ENCODE measurements around the gene DNAJC11. TPM values are rescaled to one million over a fixed set of nuclear protein-coding genes. Genes with fewer than 3 reads are reported as not detected.

Gene DNAJC11
- total RNA-seq, 1 experiment from 2014 or later: 75.6 TPM

- TF ChIP-seq POLR2A (IDR thresholded peaks at IDR 0.05; ENCODE audit: borderline replicate concordance, extremely low read depth, insufficient read depth, insufficient read length) (no peak), TCF7L2 (IDR thresholded peaks at IDR 0.05; ENCODE audit: borderline replicate concordance, extremely low read depth, insufficient read depth, insufficient read length) (no peak), EZH2 (IDR thresholded peaks at IDR 0.05) (no peak), MAX (IDR thresholded peaks at IDR 0.05) (no peak), EGR1 (IDR thresholded peaks at IDR 0.05; ENCODE audit: low read depth) (no peak), SRF (IDR thresholded peaks at IDR 0.05; ENCODE audit: low read depth) (no peak), CBX3 (IDR thresholded peaks at IDR 0.05; ENCODE audit: low read depth) (no peak), CTCF (IDR thresholded peaks at IDR 0.05 in 2 of 3, conservative IDR thresholded peaks at IDR 0.05 in 1 of 3; ENCODE audit: borderline replicate concordance in 1 of 3, insufficient read depth in 1 of 3, low read depth in 2 of 3, low read length in 2 of 3) (no peak), ELF1 (IDR thresholded peaks at IDR 0.05; ENCODE audit: borderline replicate concordance, low read depth) (no peak), SP1 (IDR thresholded peaks at IDR 0.05; ENCODE audit: low read depth) (no peak), ZFX (IDR thresholded peaks at IDR 0.05) (no peak), ZNF274 (IDR thresholded peaks at IDR 0.05; ENCODE audit: low read depth, low read length) (no peak), EZH2phosphoT487 (IDR thresholded peaks at IDR 0.05; ENCODE audit: borderline replicate concordance) (no peak), REST (IDR thresholded peaks at IDR 0.05; ENCODE audit: low read depth) (no peak), POLR2AphosphoS5 (IDR thresholded peaks at IDR 0.05; ENCODE audit: low read depth, low read length) (no peak), RAD21 (IDR thresholded peaks at IDR 0.05; ENCODE audit: low read depth) (no peak)
- ChIA-PET CTCF (no interaction called here), RAD21 (ENCODE audit: low non-redundant PET in 1 of 2, low total read pairs in 2 of 2, uncharacterized antibody in 2 of 2, unreplicated experiment in 2 of 2) (interaction anchor here in 1 of 2 experiments (0.6 kb wide), 1 partner anchor 26 kb away, joined by 3 read pairs; no protein-coding TSS in a partner anchor)
These were observed 71.6 kb downstream of the DNAJC11 start for GRCh38 chr1:6630027-6630426.

More at GRCh38 chr1:6630027-6630426, 71.6 kb downstream of the DNAJC11 start:
- Histone ChIP-seq H3K27ac (ENCODE audit: low read depth, low read length) (no peak overlapping the region), H3K9ac (ENCODE audit: low read length) (no peak overlapping the region), H3K79me2 (ENCODE audit: insufficient read depth, low read length) (peaks cover 29% of the 10 kb centered on the region), H2AFZ (ENCODE audit: low read depth, low read length, poor library complexity, severe bottlenecking) (no peak overlapping the region), H3K27me3 (ENCODE audit: insufficient read depth, low read length) (no peaks in the 10 kb centered on the region), H3K4me3 (replicated peaks in 1 of 2; ENCODE audit: low read depth in 1 of 2, low read length in 2 of 2) (no peak overlapping the region), H3K9me3 (ENCODE audit: control insufficient read depth in 1 of 2, insufficient read depth in 1 of 2, low read depth in 1 of 2, low read length in 2 of 2) (no peaks in the 10 kb centered on the region), H3K9me2 (ENCODE audit: insufficient read depth) (no peaks in the 10 kb centered on the region), H3K4me2 (ENCODE audit: low read length) (no peak overlapping the region), H3K4me1 (ENCODE audit: control insufficient read depth in 1 of 2, insufficient read depth in 2 of 2, low read length in 2 of 2) (peaks cover 0 to 7% of the 10 kb centered on the region in 2 experiments; a peak in 2 of 4 replicates), H3K36me3 (ENCODE audit: control insufficient read depth in 1 of 2, insufficient read depth in 2 of 2, low read length in 2 of 2) (peaks cover 13 to 21% of the 10 kb centered on the region in 2 experiments; a peak in 3 of 4 replicates), H4K20me1 (ENCODE audit: insufficient read depth) (no peaks in the 10 kb centered on the region)
- POLR2A ChIA-PET: no interaction called here
- ATAC-seq (no peak), DNase-seq (ENCODE audit: low read depth, low spot score) (no peak)
- intact Hi-C loops (cut with micrococcal nuclease): no loop called here
- BruUV-seq (replicated peaks): no TSS peak

All from HCT116 (cell line).